Hindlimb muscle (tissue), 1 donor: ENCODE data around the gene SBF2. TPM values are rescaled to one million over a fixed set of nuclear protein-coding genes. Genes with fewer than 3 reads are reported as not detected.
"Not testable (repeated sequence)": the region's sequence is repeated elsewhere in the genome, so short reads cannot be mapped to it uniquely, and the experiment has no call there.

Experiments used
- DNase-seq: peaks from one replicate; pipeline ENCODE4 v3.0.0-alpha.2; 2013
- polyA plus RNA-seq: library from polyadenylated mRNA; unstranded; fragments of 120-200 nt; gene quantifications from one replicate; pipeline ENCODE4 v1.2.1, GENCODE V29; 2013; ENCODE audit not compliant: insufficient read length

SBF2 gene
- polyA plus RNA-seq, 1 donor = 24.9 TPM

GRCh38 chr11:10298342-10298741 is 4.3 kb upstream of the SBF2 start:
- DNase-seq = no peak

GRCh38 chr11:10295064-10295901 is 1.3 kb upstream of the SBF2 start:
- DNase-seq = no peak

- peak; percentile 65 for DNase-seq
Measured at GRCh38 chr11:10294290-10294953, 403 bp upstream of the SBF2 start.

- DNase-seq = no peak
Measured at GRCh38 chr11:10291801-10292638, 2.0 kb downstream of the SBF2 start.

- no peak for DNase-seq
Measured at GRCh38 chr11:10289765-10290380, 4.1 kb downstream of the SBF2 start.

- DNase-seq = no peak
Measured at GRCh38 chr11:10288881-10289764, 4.9 kb downstream of the SBF2 start.

- no peak for DNase-seq
Measured at GRCh38 chr11:10287766-10288715, 6.0 kb downstream of the SBF2 start.

- DNase-seq = no peak
Measured at GRCh38 chr11:10287140-10287539, 6.9 kb downstream of the SBF2 start.

GRCh38 chr11:10285148-10285802 is 8.7 kb downstream of the SBF2 start:
- no peak for DNase-seq

- no peak for DNase-seq
Measured at GRCh38 chr11:10283991-10284390, 10.0 kb downstream of the SBF2 start.

- no peak for DNase-seq
Measured at GRCh38 chr11:10282117-10282516, 11.9 kb downstream of the SBF2 start.

- DNase-seq = no peak
Measured at GRCh38 chr11:10275714-10276113, 18.3 kb downstream of the SBF2 start.

- no peak for DNase-seq
Measured at GRCh38 chr11:10274726-10275125, 19.3 kb downstream of the SBF2 start.

GRCh38 chr11:10273738-10274137 is 20.3 kb downstream of the SBF2 start:
- no peak for DNase-seq

- no peak for DNase-seq
Measured at GRCh38 chr11:10272132-10272531, 21.9 kb downstream of the SBF2 start.

- DNase-seq = no peak
Measured at GRCh38 chr11:10268746-10269488, 25.1 kb downstream of the SBF2 start.

- no peak for DNase-seq
Measured at GRCh38 chr11:10267821-10268220, 26.2 kb downstream of the SBF2 start.

- DNase-seq = no peak
Measured at GRCh38 chr11:10265936-10266335, 28.1 kb downstream of the SBF2 start.

- DNase-seq = not testable (repeated sequence)
Measured at GRCh38 chr11:10264716-10265115, 29.3 kb downstream of the SBF2 start.
